ENCODE results near the gene TEAD1.

- TF ChIP-seq CTCF (conservative IDR thresholded peaks at IDR 0.05 in 1 of 2, IDR thresholded peaks at IDR 0.05 in 1 of 2; ENCODE audit: low read depth in 1 of 2, low read length in 2 of 2) (no peak), EZH2 (IDR thresholded peaks at IDR 0.05; ENCODE audit: low read length, missing control alignments) (no peak)
Observed at GRCh38 chr11:12674571-12674935, 332 bp downstream of the TEAD1 start.

All from fibroblast of lung (primary cell).